Epidermal melanocyte (primary cell): ENCODE data around the gene GRHL1.
"Not testable (repeated sequence)": the region's sequence is repeated elsewhere in the genome, so short reads cannot be mapped to it uniquely, and the experiment has no call there.

ENCODE experiments used
- DNase-seq: peaks from one replicate; pipeline ENCODE4 v3.0.0; 2011; ENCODE audit warnings: low spot score; ENCODE audit not compliant: insufficient read length

GRHL1 gene

GRCh38 chr2:10022966-10023662 is 71.6 kb downstream of the GRHL1 start:
- no peak for DNase-seq

GRCh38 chr2:10026940-10027569 is 75.6 kb downstream of the GRHL1 start:
- no peak for DNase-seq

GRCh38 chr2:10027660-10028330 is 76.3 kb downstream of the GRHL1 start:
- DNase-seq = no peak

- no peak for DNase-seq
These were observed 77.0 kb downstream of the GRHL1 start for GRCh38 chr2:10028407-10028987.

- no peak for DNase-seq
These were observed 77.7 kb downstream of the GRHL1 start for GRCh38 chr2:10028988-10029874.

DNA sequence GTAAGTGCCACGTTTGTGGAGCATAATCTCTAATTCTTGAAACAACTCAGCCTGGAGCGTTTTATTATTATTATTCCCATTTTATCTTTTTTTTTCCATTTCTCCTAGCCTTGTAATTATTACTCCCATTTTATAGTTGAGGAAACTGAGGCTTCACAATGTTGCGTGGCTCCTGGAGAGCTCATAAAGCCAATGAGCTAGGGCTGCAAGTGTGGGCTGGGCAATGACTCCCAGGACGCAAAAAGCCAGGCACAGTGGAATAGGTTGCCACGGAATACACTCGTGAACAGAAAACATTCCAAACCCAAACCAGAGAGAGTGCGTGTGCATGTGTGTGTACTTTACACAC is 78.4 kb downstream of the GRHL1 start:
- no peak for DNase-seq

- DNase-seq = no peak
These were observed 78.8 kb downstream of the GRHL1 start for GRCh38 chr2:10030311-10030736.

DNA sequence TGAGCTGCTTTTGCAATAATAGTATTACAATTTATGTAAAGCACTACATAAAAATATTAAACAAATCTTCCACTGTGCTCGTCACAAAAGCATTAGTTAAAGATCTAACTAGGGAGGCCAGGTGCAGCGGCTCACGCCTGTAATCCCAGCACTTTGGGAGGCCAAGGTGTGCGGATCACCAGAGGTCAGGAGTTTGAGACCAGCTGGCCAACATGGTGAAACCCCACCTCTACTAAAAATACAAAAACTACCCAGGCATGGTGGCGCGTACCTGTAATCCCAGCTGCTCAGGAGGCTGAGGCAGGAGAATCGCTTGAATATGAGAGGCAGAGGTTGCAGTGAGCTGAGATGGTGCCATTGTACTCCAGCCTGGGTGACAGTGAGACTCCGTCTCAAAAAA is 79.3 kb downstream of the GRHL1 start:
- DNase-seq = not testable (repeated sequence)

- DNase-seq = no peak
These were observed 80.6 kb downstream of the GRHL1 start for GRCh38 chr2:10031886-10032745.

DNA sequence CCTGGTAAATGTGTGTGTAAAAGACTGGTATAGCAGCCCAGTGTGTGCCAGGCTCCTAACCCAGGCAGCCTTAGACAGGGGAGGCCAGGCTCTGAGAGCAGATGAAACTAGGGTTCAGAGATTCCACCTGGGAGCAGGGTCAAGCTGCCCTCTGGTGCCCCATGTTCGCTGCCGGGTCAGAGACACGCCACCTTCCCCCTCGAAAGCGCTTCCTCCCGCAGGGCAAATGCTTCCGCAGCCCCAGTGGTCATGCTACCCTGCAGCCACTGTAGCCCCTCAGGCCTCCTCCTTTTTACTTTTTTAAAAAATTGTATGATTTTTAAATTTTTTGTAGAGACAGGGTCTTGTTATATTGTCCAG is 81.2 kb downstream of the GRHL1 start:
- DNase-seq = no peak

DNA sequence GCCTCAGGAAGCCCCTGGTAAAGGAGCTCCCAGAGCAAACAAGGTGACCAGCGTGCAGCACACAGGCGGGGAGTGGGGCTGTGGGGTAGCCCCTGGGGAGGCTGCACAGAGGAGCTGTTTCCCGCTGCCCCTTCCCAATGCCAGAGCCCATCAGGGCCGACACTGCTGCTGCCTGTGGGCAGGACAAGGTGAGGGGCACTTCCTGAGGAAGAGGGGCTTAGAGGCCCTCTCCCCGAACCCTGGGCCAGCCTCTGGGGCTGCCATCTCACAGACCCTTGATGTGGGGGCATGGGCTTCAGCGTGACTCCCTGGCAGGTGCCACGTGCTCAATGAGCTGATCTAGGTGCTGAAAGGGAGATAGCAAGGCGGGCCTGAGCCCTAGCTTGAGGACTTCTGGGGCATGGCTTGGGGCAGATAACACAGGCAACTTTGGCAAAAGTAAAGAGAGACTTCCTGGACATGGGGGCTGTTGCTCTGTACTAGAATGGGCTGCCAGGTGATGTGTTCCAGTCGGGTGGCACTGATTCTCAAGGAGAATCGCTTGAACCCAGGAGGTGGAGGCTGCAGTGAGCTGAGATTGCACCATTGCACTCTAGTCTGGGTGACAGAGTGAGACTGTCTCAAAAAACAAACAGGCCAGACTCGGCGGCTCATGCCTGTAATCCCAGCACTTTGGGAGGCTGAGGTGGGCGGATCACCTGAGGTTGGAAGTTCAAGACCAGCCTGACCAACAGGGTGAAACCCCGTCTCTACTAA is 81.9 kb downstream of the GRHL1 start:
- DNase-seq = no peak

DNA sequence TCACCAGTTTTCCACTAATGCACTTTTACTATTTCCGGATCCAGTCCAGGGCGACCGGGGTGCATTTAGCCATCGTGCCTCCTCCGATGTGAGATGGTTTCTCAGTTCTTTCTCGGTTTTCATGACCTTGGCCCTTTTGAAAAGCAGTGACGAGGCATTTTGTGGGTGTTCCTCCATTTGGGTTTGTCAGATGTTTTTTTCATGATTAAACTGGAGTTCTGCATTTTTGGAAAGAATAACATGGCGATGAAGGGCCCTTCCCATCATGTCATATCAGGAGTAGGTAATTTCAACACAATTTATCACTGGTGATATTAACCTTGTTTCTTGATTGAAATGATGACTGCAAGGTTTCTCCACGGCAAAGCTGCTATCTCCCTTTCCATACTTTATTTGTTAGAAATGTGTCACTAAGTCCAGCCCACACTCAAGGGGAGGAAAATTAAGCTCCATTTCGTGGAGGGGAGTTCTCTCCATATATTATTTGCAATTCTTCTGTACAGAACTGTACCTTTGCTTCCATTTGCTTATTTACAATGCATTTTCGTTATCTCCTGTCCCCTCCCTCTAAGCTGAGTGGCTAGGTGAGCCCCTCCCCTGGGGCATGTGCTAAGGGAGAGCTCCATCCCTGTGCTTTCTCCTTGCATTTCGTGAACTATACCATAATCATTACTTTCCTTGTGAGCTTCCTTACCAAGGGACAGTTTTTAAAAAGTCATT is 83.0 kb downstream of the GRHL1 start:
- DNase-seq = no peak

- no peak for DNase-seq
These were observed 83.5 kb downstream of the GRHL1 start for GRCh38 chr2:10035053-10035422.

DNA sequence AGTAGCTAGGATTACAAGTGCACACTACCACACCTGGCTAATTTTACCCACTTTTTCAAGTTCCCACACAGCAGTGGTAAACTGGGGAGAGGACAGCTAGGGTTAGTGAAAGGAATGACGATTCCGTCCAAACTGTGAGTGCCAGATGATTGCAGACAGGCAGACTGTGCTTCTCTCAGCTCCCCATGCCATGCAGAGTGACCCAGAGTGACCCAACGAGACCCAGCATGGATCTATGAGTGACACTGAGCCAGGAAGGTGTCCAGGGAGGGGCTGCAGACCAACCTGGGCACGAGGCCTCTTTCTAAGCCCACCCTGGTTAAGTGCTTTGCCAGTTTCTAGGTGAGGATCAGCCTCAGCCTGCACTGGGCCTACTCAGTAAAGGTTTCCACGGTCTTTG is 84.1 kb downstream of the GRHL1 start:
- DNase-seq = no peak

DNA sequence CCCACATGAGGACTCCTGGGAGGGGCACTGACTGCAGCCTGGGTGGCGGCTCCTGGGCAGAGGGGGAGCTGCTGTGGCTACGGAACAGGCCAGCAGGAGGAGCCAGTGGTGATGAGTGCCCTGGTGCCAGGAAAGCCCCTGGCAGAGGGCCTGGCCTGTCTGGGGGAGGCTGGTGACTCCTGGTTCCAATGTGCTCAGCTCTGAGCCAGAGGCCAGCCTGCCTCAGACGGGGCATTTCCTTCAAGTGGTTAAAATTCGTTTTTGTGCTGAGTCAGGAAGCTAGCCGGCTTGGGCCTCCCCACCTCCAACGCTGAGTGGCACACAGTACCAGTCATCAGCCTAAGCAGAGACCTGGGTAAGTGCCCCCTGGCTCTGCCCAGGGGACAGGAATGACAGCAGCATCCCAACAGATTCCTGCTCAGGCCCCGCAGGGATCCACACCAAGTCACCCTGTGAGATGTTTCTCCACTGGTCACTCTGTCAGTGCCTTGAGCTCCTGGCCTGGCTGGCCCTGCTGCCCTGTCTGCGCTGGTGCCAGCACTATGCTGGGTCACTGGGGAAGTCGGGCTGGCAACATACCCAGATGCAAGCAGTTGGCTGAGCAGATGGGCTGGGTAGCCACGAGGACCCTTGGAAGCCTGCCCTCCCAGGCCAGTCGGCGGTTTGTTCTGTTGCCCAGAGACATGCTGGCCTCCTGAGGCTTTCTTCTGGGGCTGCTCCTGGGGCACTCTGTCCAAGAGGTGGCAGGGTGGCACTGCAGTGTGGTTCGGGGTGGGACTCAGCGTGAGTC is 84.8 kb downstream of the GRHL1 start:
- DNase-seq = peak; percentile 58

GRCh38 chr2:10038123-10038522 is 86.6 kb downstream of the GRHL1 start:
- DNase-seq = no peak

GRCh38 chr2:10038716-10039115 is 87.2 kb downstream of the GRHL1 start:
- DNase-seq = no peak

DNA sequence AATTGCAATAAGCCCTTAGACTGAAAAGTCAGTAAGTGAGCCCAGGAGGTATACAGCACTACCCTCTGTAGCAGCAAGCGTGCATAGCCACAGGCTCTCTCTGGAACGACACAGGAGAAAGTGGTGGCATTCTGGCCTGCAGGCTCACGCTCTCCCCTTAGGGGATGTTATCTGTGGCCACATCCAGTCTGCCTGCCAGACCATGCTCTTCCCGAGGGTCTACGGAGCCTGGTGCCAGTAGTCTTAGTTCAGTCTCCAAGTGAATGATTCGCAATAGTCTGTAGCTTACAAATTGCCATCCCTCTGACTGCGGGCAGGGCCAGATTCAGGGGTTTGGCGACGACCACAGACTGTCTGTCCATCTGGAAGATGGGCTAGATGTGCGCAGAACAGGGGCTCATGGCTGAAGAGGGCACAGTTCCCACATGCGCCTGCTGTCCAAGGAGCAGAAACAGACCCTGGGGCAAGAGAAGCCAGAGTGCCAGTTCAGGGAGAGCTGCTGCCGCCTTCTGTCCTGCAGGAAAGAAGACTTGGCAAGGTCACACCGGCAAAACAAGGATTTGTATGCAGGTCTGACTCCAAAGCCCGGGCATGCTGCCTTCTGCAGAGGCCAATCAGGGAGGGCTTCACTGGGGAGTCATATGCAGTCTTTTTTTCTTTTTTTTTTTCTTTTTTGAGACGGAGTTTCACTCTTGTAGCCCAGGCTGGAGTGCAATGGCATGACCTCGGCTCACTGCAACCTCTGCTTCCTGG is 88.3 kb downstream of the GRHL1 start:
- DNase-seq = no peak
